ENCODE results near the gene MYCN.
"Not testable (repeated sequence)": the region's sequence is repeated elsewhere in the genome, so short reads cannot be mapped to it uniquely, and the experiment has no call there.

GRCh38 chr2:15929008-15929407 lies 11.3 kb upstream of the MYCN start:
- TF ChIP-seq BCL11A (IDR thresholded peaks at IDR 0.05; ENCODE audit: low read depth in 2 of 2, low read length in 2 of 2); GABPA (IDR thresholded peaks at IDR 0.05; ENCODE audit: borderline replicate concordance, insufficient read depth, low read length); POLR2A (IDR thresholded peaks at IDR 0.05; ENCODE audit: control extremely low read depth in 1 of 2, low read depth in 2 of 2, low read length in 2 of 2); CTCF (IDR thresholded peaks at IDR 0.05; ENCODE audit: control extremely low read depth in 1 of 3, insufficient read depth in 1 of 3, low read depth in 1 of 3, low read length in 3 of 3); EZH2 (IDR thresholded peaks at IDR 0.05; ENCODE audit: low read depth, low read length, severe bottlenecking); SP2 (IDR thresholded peaks at IDR 0.05; ENCODE audit: low read length); BRCA1 (IDR thresholded peaks at IDR 0.05; ENCODE audit: low read depth, low read length); CEBPB (IDR thresholded peaks at IDR 0.05; ENCODE audit: low read depth, low read length); SUZ12 (IDR thresholded peaks at IDR 0.05; ENCODE audit: low read length); ATF3 (IDR thresholded peaks at IDR 0.05; ENCODE audit: insufficient read depth, low read depth, low read length); NANOG (IDR thresholded peaks at IDR 0.05; ENCODE audit: insufficient read depth, low read depth, low read length, poor library complexity, severe bottlenecking); ZNF274 (IDR thresholded peaks at IDR 0.05; ENCODE audit: borderline replicate concordance, extremely low read depth, low read length): not testable (repeated sequence)
